Measurements from ENCODE around the gene GJC2.

GJC2 gene

GRCh38 chr1:228123505-228123904 lies 26.2 kb upstream of the GJC2 start:
- no peak for TF ChIP-seq SIN3A (IDR thresholded peaks at IDR 0.05; ENCODE audit: borderline replicate concordance, insufficient read depth, low read length)
- TF ChIP-seq FOXP2 (optimal IDR thresholded peaks at IDR 0.05; ENCODE audit: borderline replicate concordance, extremely low read depth, extremely low read length, insufficient read depth) = no peak
- no peak for TF ChIP-seq TAF1 (IDR thresholded peaks at IDR 0.05; ENCODE audit: borderline replicate concordance, insufficient read depth, low read length)
- no peak for TF ChIP-seq REST (IDR thresholded peaks at IDR 0.05; ENCODE audit: insufficient read depth in 1 of 2, low read depth in 2 of 2, low read length in 2 of 2)
- no peak for TF ChIP-seq POLR2AphosphoS5 (IDR thresholded peaks at IDR 0.05; ENCODE audit: low read depth, low read length)

- TF ChIP-seq POLR2AphosphoS5 (IDR thresholded peaks at IDR 0.05; ENCODE audit: low read depth, low read length) (no peak), TAF1 (IDR thresholded peaks at IDR 0.05; ENCODE audit: borderline replicate concordance, insufficient read depth, low read length) (no peak), FOXP2 (optimal IDR thresholded peaks at IDR 0.05; ENCODE audit: borderline replicate concordance, extremely low read depth, extremely low read length, insufficient read depth) (no peak), SIN3A (IDR thresholded peaks at IDR 0.05; ENCODE audit: borderline replicate concordance, insufficient read depth, low read length) (no peak), REST (IDR thresholded peaks at IDR 0.05; ENCODE audit: insufficient read depth in 1 of 2, low read depth in 2 of 2, low read length in 2 of 2) (no peak)
Observed at GRCh38 chr1:228125185-228125584, 24.5 kb upstream of the GJC2 start.

- TF ChIP-seq TAF1 (IDR thresholded peaks at IDR 0.05; ENCODE audit: borderline replicate concordance, insufficient read depth, low read length) (no peak), SIN3A (IDR thresholded peaks at IDR 0.05; ENCODE audit: borderline replicate concordance, insufficient read depth, low read length) (no peak), FOXP2 (optimal IDR thresholded peaks at IDR 0.05; ENCODE audit: borderline replicate concordance, extremely low read depth, extremely low read length, insufficient read depth) (no peak), POLR2AphosphoS5 (IDR thresholded peaks at IDR 0.05; ENCODE audit: low read depth, low read length) (no peak), REST (IDR thresholded peaks at IDR 0.05; ENCODE audit: insufficient read depth in 1 of 2, low read depth in 2 of 2, low read length in 2 of 2) (no peak)
Observed at GRCh38 chr1:228131766-228132165, 18.0 kb upstream of the GJC2 start.

GRCh38 chr1:228134591-228134990 lies 15.1 kb upstream of the GJC2 start:
- TF ChIP-seq FOXP2 (optimal IDR thresholded peaks at IDR 0.05; ENCODE audit: borderline replicate concordance, extremely low read depth, extremely low read length, insufficient read depth) (no peak), REST (IDR thresholded peaks at IDR 0.05; ENCODE audit: insufficient read depth in 1 of 2, low read depth in 2 of 2, low read length in 2 of 2) (no peak), TAF1 (IDR thresholded peaks at IDR 0.05; ENCODE audit: borderline replicate concordance, insufficient read depth, low read length) (no peak), SIN3A (IDR thresholded peaks at IDR 0.05; ENCODE audit: borderline replicate concordance, insufficient read depth, low read length) (no peak), POLR2AphosphoS5 (IDR thresholded peaks at IDR 0.05; ENCODE audit: low read depth, low read length) (no peak)

- TF ChIP-seq SIN3A (IDR thresholded peaks at IDR 0.05; ENCODE audit: borderline replicate concordance, insufficient read depth, low read length) (no peak), TAF1 (IDR thresholded peaks at IDR 0.05; ENCODE audit: borderline replicate concordance, insufficient read depth, low read length) (no peak), FOXP2 (optimal IDR thresholded peaks at IDR 0.05; ENCODE audit: borderline replicate concordance, extremely low read depth, extremely low read length, insufficient read depth) (no peak), REST (IDR thresholded peaks at IDR 0.05; ENCODE audit: insufficient read depth in 1 of 2, low read depth in 2 of 2, low read length in 2 of 2) (no peak), POLR2AphosphoS5 (IDR thresholded peaks at IDR 0.05; ENCODE audit: low read depth, low read length) (no peak)
Observed at GRCh38 chr1:228136901-228137300, 12.8 kb upstream of the GJC2 start.
